ENCODE results near the gene R3HDM4.
A peak's percentile ranks its signal among the peaks of the same experiment; 100 is the strongest.

R3HDM4 gene

DNA sequence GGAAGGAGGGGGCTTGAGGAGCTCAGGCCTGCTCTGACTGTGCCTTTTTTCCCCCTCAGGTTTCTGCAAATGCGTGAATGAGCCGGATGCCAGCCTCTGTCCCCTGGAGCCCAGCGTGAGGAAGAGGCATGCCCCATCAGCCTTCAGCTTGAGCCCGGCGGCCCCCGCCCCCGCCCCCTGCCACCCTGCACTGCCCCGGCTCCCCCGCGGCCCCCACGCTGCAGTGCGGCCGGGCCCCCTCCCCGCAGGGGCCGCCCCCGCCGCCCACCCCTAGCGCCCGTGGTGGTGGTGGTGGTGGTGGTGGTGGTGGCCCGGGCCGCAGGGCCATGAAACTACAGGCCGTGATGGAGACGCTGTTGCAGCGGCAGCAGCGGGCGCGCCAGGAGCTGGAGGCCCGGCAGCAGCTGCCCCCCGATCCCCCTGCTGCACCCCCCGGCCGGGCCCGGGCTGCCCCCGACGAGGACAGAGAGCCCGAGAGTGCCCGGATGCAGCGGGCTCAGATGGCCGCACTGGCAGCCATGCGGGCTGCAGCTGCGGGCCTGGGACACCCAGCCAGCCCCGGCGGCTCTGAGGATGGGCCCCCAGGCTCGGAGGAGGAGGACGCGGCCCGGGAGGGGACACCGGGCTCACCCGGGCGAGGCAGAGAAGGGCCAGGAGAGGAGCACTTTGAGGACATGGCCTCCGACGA lies 16.3 kb upstream of the R3HDM4 start:
- DNase-seq: no peak

DNA sequence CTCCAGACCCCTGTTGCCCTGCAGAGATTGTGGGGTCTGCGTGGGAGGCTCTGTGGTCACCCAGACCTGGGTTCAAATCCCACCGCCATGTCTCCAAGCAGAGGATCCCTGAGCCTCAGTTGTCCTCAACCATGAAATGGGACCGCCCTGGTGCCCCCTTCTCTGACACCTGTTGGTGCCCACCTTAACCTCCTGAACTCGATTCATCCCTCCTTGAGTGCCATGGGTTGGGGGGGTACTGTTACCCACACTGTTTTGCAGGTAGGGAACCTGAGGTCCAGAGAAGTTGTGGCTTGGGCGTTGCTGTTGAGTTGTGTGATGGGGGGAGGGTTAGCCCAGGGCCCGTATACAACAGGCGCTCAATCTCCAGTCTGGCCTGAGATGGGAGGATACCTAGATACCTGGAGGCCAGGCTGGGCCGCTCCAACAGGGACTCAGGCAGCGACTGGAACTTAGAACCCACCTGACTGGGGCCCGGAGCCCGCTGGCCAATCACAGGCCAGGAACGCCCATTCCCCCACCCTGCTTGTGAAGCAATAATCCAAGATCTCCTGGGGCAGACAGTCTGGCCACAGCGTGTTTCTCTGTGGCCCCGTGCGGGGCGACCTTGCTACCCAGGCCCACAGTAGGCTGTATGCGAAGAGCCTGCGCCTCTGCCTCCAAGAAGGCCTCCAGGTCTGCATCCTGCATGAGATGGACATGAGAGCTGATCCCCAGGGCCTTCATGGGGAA lies 15.6 kb upstream of the R3HDM4 start:
- no peak for DNase-seq

DNA sequence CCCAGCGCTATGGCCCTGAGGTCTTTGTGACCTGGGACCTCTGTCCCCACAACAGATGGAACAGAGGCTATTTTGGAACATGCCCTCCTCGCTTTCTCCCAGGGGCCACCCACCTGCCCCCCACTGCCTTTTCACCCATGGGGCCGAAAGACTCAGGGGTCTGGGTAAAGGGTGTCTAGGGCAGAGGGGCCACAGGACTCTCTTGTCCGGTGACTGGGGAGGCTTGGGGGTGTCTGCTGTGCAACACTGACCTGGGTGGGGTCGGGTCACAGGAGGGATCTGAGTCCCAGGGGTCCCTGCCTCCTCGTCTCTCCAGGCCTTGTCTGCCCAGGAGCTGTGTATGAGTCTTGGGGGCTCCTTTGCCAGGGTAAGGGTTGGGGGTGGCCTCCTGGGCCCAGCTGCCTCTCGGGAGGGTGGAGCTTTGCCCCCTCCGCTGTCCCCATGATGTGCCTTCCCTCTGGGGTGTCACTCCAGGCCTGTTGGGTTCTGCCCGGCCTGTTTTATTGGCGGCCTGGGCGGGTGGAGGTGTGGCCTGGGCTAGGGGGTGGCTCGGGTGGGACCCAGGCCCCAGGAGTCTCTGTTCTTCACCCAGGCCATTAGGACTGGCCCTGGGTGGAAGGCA lies 14.9 kb upstream of the R3HDM4 start:
- DNase-seq: no peak

DNA sequence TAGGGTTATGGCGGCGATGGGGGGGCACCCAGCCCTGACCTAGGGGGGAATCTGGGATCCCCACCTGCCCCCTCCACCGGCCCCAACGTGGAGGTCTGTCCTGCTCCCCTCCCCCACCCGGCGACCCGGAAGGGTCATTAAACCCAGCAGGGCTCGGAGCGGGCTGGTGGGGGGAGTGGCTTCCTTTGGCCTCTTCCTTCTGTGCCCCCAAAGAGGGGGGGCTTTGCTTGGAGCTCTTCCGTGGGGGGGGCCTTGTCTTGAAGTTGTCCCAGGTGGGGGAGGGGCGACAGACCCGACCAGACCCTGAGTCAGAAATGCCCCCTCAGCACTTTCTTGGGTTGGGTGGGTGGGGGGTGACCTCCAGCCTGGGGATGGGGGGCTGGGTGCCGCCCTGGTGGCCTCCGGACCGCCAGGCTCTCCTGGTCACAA lies 14.3 kb upstream of the R3HDM4 start:
- no peak for DNase-seq

DNA sequence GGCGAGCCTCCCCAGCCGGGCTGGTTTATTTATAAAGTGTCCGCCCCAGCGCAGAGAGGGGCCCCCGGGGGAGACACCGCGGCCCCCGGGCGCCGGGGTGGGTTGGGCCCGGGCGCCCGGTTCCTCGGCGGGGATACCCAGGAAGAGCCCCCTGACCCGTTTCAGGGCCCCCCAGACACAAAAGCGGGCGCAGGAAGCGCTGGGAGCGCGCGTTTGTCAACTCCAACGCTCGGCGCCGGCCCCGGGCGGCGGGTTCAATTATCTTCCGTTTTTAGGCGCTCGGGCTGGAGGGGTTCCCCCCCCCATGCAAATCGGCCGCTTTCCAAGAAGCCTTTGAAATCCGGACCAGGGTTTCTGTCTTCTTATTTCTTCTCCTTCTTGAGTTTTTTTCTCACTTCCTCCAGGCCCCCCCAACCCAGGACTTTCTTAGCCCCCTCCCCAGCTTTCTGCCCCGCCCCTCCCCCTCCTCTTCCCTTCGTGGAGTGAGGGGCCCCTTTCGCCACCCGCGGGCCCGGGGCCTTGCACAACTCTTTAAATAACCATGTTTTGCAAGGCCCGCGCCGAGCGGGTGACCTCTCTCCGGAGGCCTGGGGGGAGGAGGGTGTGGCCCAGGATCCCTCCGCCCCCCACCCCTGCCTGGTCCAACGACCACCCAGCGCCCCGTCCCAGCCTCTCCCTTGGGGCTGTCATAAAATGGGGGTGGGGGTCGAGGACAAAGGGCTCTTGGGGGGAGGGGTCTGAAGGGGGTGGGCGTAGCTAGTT lies 13.8 kb upstream of the R3HDM4 start:
- DNase-seq: no peak

DNA sequence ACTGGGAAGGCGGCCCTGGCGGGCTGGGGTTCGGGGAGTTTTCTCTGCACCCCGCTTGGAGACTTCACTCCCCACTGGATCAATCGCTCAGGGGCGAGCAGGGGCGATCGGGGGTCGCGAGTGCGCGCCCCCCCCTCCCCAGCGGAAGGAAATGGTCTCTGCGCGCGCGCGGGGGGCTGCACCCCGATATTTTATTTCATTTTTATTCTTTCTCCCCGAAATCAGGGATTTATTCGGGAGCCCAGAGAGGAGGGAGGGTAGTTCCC lies 13.2 kb upstream of the R3HDM4 start:
- DNase-seq: no peak

DNA sequence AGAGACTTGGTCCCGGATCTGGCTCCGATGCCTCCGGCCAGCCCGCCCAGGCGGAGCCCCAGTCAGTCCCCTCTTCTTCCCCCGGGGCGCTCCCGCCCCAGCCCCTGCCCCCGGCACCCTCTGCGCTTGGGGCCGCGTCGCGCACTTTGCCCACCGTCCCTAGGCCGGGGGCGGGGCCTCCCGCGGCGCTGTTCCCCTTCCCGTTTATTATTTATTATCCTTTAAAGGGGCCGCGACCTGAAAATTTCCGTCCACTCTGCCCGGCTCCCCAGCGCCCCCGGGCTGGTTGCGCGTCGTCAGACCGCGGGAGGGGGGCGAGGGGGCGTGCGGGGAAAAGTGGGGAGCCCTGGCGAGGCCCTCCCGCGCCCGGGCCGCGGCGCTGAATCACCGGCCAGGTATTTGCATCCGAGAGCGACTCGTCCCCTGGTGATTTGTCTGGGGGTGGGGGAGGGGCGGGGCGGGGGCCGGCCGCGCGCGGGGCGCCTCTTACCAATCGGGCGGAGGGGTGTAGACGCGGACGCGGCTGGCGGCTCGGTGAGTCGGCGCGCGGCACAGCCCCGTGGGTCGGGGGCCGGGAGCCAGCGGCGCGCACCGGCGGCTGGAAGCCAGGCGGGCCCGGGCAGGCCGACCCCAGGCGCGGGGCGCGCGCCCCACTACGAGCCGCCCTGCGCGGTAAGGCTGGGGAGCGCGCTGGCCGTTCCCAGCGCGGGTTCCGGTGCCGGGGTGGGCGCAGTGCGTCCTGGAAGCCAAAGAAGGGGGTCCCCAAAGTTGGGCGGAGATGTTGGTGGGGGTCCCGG lies 12.7 kb upstream of the R3HDM4 start, which contains the start of gene ARID3A:
Gene ARID3A, plus strand, starts transcription at position 510 of the 797 bp plus-strand sequence. CDS start 3,494 bp downstream, outside the sequence.
- DNase-seq: peak; percentile 77

DNA sequence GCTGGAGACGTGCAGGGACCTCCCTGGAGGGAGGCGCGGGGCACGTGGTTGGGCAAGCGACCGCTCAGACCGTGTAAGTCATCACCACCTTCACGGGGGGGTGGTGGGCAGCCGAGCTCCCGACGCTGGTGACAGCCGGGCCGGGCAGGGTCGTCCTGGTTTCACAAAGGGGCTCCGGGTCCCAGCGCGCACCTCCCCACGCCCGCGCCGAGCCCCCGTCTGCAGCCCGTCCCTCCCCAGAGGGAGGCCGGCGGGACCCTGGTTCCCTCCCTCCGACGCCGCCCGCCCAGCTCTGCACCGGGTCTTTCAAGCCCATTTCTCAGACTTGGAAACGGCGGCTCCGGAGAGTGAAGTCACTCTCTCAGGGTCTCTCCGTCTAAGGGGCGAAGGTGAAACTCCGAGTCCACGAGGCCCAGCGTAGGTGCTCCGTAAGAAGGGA lies 12.1 kb upstream of the R3HDM4 start:
- no peak for DNase-seq

DNA sequence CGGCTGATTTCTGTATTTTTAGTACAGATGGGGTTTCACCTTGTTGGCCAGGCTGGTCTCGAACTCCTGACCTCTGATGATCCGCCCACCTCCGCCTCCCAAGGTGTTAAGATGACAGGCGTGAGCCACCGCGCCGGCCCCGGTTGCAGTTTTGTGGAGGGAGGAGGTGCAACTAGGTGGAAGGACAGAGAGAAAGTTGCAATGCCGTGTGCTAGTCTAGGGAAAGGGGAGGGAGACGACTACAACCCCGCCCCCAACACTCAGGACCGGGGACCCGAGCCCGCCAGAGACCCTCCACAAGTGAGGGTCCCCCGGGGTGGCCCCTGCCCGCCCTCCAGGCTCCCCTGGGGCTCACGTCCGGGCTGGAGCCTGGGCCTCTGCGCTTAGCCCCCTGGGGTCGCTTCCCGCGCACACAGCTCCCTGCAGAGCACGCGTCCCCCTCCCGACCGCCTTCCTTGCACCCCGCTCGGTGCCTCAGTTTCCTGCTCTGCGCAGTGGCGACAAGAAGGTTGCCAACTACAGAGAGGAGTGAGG lies 11.6 kb upstream of the R3HDM4 start:
- DNase-seq: peak; percentile 44

DNA sequence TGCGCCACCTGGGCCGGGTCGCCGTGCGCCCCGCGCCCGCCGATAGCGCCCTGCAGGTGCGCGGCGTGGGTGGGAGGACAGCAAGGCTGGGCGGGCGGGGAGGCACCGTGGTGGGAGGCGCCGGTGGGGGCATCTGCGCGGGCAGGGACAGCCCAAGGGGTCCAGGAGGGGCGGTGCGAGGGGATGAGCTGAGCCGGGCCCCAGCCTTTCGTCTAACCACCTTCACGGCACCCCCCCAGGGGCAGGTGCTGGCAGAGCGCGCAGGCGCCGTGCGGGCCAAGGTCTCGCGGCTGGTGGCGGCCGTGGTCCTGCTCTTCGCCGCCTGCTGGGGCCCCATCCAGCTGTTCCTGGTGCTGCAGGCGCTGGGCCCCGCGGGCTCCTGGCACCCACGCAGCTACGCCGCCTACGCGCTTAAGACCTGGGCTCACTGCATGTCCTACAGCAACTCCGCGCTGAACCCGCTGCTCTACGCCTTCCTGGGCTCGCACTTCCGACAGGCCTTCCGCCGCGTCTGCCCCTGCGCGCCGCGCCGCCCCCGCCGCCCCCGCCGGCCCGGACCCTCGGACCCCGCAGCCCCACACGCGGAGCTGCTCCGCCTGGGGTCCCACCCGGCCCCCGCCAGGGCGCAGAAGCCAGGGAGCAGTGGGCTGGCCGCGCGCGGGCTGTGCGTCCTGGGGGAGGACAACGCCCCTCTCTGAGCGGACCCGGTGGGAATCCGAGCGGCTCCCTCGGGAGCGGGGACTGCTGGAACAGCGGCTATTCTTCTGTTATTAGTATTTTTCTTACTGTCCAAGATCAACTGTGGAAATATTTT lies 7.2 kb upstream of the R3HDM4 start:
- DNase-seq: peak; percentile 76

DNA sequence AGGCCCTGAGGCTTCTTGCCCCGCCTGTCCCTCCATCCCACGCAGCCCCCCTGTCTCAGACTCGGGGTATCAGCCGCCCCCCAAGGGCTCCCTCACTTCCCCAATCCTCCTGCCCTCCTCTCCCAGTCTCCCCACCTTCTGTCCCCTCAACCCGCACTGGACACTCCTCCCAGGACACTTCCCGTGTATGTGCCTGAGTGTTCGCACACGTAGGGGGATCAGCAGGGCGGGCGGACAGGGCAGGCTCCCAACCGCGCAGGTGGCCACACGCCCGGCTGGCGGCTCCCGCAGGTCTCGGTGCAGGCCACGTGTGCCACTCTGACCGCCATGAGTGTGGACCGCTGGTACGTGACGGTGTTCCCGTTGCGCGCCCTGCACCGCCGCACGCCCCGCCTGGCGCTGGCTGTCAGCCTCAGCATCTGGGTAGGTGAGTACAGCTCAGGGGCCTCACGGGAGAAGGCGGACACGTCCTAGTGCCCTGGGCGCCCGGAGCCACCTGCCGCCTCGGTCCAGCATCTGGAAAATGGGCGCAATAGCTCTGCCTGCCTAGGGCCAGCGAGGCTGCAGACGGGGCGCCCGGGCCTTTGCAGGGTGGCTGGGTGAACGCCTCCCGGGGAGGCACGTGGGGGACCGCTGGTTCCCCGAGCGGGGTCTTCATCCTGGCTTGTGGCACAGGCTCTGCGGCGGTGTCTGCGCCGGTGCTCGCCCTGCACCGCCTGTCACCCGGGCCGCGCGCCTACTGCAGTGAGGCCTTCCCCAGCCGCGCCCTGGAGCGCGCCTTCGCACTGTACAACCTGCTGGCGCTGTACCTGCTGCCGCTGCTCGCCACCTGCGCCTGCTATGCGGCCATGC lies 6.4 kb upstream of the R3HDM4 start:
- DNase-seq: peak; percentile 52

DNA sequence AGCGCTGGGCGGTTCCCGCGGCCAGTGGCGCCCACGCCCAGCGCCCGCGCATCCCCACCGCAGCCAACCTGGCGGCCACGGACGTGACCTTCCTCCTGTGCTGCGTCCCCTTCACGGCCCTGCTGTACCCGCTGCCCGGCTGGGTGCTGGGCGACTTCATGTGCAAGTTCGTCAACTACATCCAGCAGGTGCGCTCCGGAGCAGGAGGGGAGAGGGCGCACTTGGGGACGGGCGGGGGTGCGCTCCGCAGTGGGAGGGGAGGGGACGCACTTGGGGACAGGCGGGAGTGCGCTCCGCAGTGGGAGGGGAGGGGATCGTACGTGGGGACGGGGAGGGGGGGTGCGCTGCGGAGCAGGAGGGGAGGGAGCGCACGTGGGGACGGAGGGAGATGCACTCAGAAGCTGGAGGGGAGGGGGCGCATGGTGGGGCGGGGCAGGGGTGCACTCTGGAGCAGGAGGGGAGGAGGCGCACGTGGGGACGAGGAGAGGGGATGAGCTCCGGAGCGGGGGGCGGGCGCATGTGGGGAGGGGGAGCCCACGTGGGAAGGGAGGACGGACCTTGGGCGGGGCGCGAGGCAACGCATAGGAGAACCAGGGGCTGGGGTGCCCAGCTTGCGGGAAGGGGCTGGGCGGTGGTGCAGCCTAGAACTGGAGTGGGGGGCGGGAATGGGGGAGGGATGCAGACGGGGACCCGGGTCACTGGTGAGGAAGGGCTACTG lies 5.6 kb upstream of the R3HDM4 start:
- DNase-seq: peak; percentile 48

DNA sequence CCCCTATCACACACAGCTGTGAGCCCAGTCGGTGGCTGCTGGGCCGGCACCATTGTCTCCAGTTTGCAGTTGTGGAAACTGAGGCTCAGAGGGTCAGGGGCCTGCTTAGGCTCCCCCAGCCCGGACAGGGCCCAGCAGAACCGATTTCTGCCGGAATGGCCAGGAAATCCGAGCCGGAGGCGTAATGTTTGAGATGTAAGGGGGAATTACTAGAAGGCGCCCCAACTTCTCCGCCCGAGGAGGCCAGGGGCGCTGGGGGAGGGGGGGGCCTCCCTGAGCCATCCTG lies 5.1 kb upstream of the R3HDM4 start:
- DNase-seq: no peak

DNA sequence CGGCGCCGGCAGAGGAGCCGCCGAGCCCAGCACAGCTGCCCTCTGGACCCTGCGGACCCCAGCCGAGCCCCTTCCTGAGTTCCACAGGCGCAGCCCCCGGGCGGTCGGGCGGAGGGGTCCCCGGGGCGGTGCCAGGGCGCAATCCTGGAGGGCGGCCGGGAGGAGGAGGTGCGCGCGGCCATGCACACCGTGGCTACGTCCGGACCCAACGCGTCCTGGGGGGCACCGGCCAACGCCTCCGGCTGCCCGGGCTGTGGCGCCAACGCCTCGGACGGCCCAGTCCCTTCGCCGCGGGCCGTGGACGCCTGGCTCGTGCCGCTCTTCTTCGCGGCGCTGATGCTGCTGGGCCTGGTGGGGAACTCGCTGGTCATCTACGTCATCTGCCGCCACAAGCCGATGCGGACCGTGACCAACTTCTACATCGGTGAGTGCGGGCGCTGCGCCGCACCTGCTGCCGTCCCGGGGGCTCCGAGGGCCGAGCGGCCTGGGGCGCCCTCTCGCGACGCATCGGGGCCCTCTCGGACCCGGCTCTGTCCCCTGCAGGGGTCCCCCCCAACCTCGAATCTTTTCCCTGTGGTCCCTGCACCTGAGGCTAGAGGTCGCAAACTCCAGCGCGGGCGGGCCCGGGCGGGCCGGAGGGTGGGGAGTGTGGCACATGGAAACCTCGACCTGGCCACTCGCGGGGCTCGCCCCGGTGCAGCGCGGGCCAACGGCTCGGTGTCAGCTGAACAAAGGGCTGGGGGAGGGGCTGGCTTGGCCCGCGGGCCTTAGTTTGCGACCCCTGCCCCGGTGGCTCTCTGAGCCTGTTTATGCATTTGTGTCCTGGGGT lies 4.5 kb upstream of the R3HDM4 start, which contains the start of gene KISS1R:
Gene KISS1R, plus strand, starts transcription at position 11 of the 829 bp plus-strand sequence. Its CDS starts 170 bp downstream, at position 181.
- DNase-seq: peak; percentile 45

DNA sequence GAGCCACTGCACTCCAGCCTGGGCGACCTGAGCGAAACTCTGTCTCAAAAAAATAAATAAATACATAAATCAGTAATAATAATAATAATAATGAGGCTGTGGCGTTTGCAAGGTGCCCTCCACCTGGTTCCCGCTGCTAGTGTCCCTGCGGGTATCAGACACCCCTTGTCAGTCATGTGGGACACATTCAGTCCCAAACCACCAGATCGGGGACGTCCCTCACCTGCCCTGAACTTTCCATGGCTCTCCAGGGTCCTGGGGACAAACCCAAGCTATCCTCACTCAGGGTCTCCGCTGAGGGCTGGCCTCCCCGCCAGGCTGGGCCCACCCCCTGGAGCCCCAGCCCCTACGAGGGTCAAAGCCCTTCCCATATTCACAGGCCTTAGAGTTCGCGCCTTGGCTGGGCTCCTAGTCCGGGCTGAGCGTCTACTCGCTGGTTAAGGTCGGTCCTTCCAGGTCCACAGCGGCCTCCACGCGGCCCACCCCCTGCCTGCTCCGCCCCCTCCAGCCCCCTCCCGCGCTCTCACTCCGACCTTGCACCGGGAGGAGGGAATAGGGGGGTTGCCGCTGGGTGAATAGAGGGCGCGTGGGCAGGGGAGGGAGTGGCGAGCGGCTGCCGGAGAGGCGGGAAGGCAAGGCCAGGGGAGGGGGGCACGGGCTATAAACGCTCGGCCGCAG lies 3.8 kb upstream of the R3HDM4 start:
- peak; percentile 52 for DNase-seq

DNA sequence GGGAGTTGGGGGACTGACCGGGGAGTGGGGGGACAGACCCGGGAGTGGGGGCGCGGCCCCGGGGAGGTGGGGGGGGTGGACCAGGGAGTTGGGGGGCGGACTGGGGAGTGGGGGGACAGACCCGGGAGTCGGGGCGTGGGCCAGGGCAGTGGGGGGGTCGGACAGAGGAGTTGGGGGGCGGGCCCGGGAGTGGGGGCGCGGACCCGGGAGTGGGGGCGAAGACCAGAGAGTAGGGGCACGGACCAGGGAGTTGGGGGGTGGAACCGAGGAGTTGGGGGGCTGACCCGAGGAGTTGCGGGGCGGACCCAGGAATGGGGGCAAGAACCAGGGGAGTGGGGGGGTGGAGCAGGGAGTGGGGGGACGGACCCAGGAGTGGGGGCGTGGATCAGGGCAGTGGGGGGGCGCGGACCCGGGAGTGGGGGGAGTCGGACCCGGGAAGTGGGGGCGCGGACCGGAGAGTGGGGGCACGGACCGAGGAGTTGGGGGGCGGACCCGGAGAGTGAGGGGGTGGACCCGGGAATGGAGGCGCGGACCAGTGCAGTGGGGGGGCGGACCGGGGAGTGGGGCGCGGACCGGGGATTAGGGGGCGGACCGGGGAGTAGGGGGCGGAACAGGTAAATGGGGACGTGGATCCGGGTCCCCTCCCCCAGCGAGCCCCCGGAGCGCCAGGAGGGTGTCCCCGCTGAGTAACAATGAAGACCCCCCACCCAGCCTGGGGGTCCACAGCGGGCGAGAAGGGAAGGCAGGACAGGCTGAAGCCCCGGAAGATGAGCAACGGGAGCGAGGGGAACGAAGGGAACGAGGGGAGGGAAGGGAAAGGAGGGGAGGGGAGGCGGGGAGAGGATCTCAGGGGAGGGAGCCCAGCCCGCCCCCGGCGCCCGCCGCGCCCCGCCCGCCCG lies 589 bp downstream of the R3HDM4 start:
- peak; percentile 39 for DNase-seq

Data from activated naive CD4-positive, alpha-beta T cell treated with anti-CD3 and anti-CD28 coated beads, Interleukin-2, amount 50 U/mL, for 16 hours (primary cell).